SJSA1 (cell line): Measurements from ENCODE around the gene GPX6. TPM values are rescaled to one million over a fixed set of nuclear protein-coding genes. Genes with fewer than 3 reads are reported as not detected.
"Not testable (repeated sequence)": the region's sequence is repeated elsewhere in the genome, so short reads cannot be mapped to it uniquely, and the experiment has no call there.

Experiments used
- DNase-seq, 2 experiments: peaks; one replicate each; pipeline ENCODE4 v3.0.0-alpha.2; 2015 to 2020; ENCODE audit warnings: low spot score in 2 of 2, low read depth in 1 of 2
- H3K27ac ChIP-seq: fragments of 250-450 bp; sonication (Bioruptor Pico); 2 replicates; pipeline ENCODE4 v1.5.1; 2020; ENCODE audit warnings: mild to moderate bottlenecking, moderate library complexity
- H3K27me3 ChIP-seq: fragments of 250-450 bp; sonication (Bioruptor Pico); replicated peaks from 2 replicates; pipeline ENCODE4 v1.5.1; 2020; ENCODE audit warnings: mild to moderate bottlenecking, moderate library complexity
- H3K36me3 ChIP-seq: fragments of 250-450 bp; sonication (Bioruptor Pico); 2 replicates; pipeline ENCODE4 v1.5.1; 2020; ENCODE audit warnings: mild to moderate bottlenecking
- H3K4me1 ChIP-seq: fragments of 250-450 bp; sonication (Bioruptor Pico); replicated peaks from 2 replicates; pipeline ENCODE4 v1.6.1; 2021; ENCODE audit warnings: mild to moderate bottlenecking
- H3K4me3 ChIP-seq: fragments of 250-450 bp; sonication (Bioruptor Pico); 2 replicates; pipeline ENCODE4 v1.5.1; 2020; ENCODE audit warnings: mild to moderate bottlenecking
- H3K9me3 ChIP-seq: fragments of 250-450 bp; sonication (Bioruptor Pico); replicated peaks from 2 replicates; pipeline ENCODE4 v1.5.1; 2020; ENCODE audit warnings: mild to moderate bottlenecking
- total RNA-seq: library from RNA; depleted of rRNA; stranded (reverse); fragments of >200 nt; shearing (Covaris generic); gene quantifications from 2 replicates; pipeline ENCODE4 v1.2.3, GENCODE V29; 2014

GPX6 gene
- total RNA-seq, 1 experiment from 2014 or later, result not detected

- Histone ChIP-seq H3K27ac (no peak overlapping the region), H3K27me3 (peaks cover 7% of the 10 kb centered on the region; the same call in 1 of the 2 replicates), H3K9me3 (no peaks in the 10 kb centered on the region), H3K36me3 (no peaks in the 10 kb centered on the region), H3K4me3 (no peak overlapping the region), H3K4me1 (no peaks in the 10 kb centered on the region)
- DNase-seq, result no peak
Observed at GRCh38 chr6:28537509-28538140, 22.0 kb upstream of the GPX6 start.

- H3K27ac ChIP-seq, result no peak overlapping the region
- no peaks in the 10 kb centered on the region for H3K9me3 ChIP-seq
- no peaks in the 10 kb centered on the region for H3K36me3 ChIP-seq
- no peak overlapping the region for H3K4me3 ChIP-seq
- no peaks in the 10 kb centered on the region for H3K4me1 ChIP-seq
- no peak for DNase-seq
- peaks cover 7% of the 10 kb centered on the region; the same call in 1 of the 2 replicates for H3K27me3 ChIP-seq
Observed at GRCh38 chr6:28537065-28537464, 21.5 kb upstream of the GPX6 start.

GRCh38 chr6:28534875-28535274 is 19.3 kb upstream of the GPX6 start:
- H3K27me3 ChIP-seq, result peaks cover 7% of the 10 kb centered on the region; the same call in 1 of the 2 replicates
- H3K9me3 ChIP-seq, result no peaks in the 10 kb centered on the region
- H3K27ac ChIP-seq, result no peak overlapping the region
- no peaks in the 10 kb centered on the region for H3K36me3 ChIP-seq
- no peak for DNase-seq
- no peak overlapping the region for H3K4me3 ChIP-seq
- H3K4me1 ChIP-seq, result no peaks in the 10 kb centered on the region

- H3K27me3 ChIP-seq, result peaks cover 7% of the 10 kb centered on the region; the same call in 1 of the 2 replicates
- H3K27ac ChIP-seq, result no peak overlapping the region
- H3K4me3 ChIP-seq, result no peak overlapping the region
- DNase-seq, result no peak
- H3K4me1 ChIP-seq, result no peaks in the 10 kb centered on the region
- no peaks in the 10 kb centered on the region for H3K36me3 ChIP-seq
- no peaks in the 10 kb centered on the region for H3K9me3 ChIP-seq
Observed at GRCh38 chr6:28534306-28534705, 18.7 kb upstream of the GPX6 start.

- DNase-seq, result no peak
- H3K4me3 ChIP-seq, result no peak overlapping the region
- H3K27me3 ChIP-seq, result peaks cover 2% of the 10 kb centered on the region; the same call in 1 of the 2 replicates
- no peak overlapping the region for H3K27ac ChIP-seq
- no peaks in the 10 kb centered on the region for H3K9me3 ChIP-seq
- H3K36me3 ChIP-seq, result no peaks in the 10 kb centered on the region
- no peaks in the 10 kb centered on the region for H3K4me1 ChIP-seq
Observed at GRCh38 chr6:28531479-28532128, 16.0 kb upstream of the GPX6 start.

- no peaks in the 10 kb centered on the region for H3K9me3 ChIP-seq
- H3K36me3 ChIP-seq, result no peaks in the 10 kb centered on the region
- H3K27me3 ChIP-seq, result no peaks in the 10 kb centered on the region
- no peak overlapping the region for H3K4me3 ChIP-seq
- no peaks in the 10 kb centered on the region for H3K4me1 ChIP-seq
- H3K27ac ChIP-seq, result no peak overlapping the region
- DNase-seq, result no peak
Observed at GRCh38 chr6:28530777-28531176, 15.2 kb upstream of the GPX6 start.

- DNase-seq, result no peak
- no peaks in the 10 kb centered on the region for H3K36me3 ChIP-seq
Observed at GRCh38 chr6:28525496-28526039, 10.0 kb upstream of the GPX6 start, which contains the start of gene GPX5. GPX5 (plus strand) TSS chr6:28525881; CDS start chr6:28526014, 133 bp downstream.

GRCh38 chr6:28523241-28523622 is 7.6 kb upstream of the GPX6 start:
- Histone ChIP-seq H3K27ac (no peak overlapping the region), H3K4me3 (no peak overlapping the region), H3K36me3 (no peaks in the 10 kb centered on the region)

More at GRCh38 chr6:28525496-28526039, 10.0 kb upstream of the GPX6 start, which contains the start of gene GPX5:
- no peak within 1 kb of the TSS for H3K27ac ChIP-seq
- H3K4me1 ChIP-seq, result no peaks in the 10 kb centered on the region
- H3K4me3 ChIP-seq, result no peak within 1 kb of the TSS
- H3K27me3 ChIP-seq, result peaks cover 15% of the 10 kb centered on the region
- H3K9me3 ChIP-seq, result no peaks in the 10 kb centered on the region

GRCh38 chr6:28522594-28523240 is 7.1 kb upstream of the GPX6 start:
- no peak for DNase-seq
- Histone ChIP-seq H3K4me3 (no peak overlapping the region), H3K9me3 (no peaks in the 10 kb centered on the region)

More at GRCh38 chr6:28523241-28523622, 7.6 kb upstream of the GPX6 start:
- Histone ChIP-seq H3K27me3 (peaks cover 22% of the 10 kb centered on the region), H3K4me1 (no peaks in the 10 kb centered on the region), H3K9me3 (no peaks in the 10 kb centered on the region)
- no peak for DNase-seq

GRCh38 chr6:28517964-28518363 is 2.4 kb upstream of the GPX6 start:
- DNase-seq, result no peak
- Histone ChIP-seq H3K4me1 (no peaks in the 10 kb centered on the region), H3K27me3 (peaks cover 17% of the 10 kb centered on the region), H3K9me3 (no peaks in the 10 kb centered on the region), H3K4me3 (no peak overlapping the region), H3K27ac (no peak overlapping the region), H3K36me3 (no peaks in the 10 kb centered on the region)

More at GRCh38 chr6:28522594-28523240, 7.1 kb upstream of the GPX6 start:
- no peaks in the 10 kb centered on the region for H3K36me3 ChIP-seq
- no peaks in the 10 kb centered on the region for H3K4me1 ChIP-seq
- peaks cover 22% of the 10 kb centered on the region for H3K27me3 ChIP-seq
- H3K27ac ChIP-seq, result no peak overlapping the region

GRCh38 chr6:28512387-28512786 is 3.2 kb downstream of the GPX6 start:
- not testable (repeated sequence) for H3K4me3 ChIP-seq, DNase-seq, H3K27me3 ChIP-seq, H3K4me1 ChIP-seq, H3K27ac ChIP-seq, H3K36me3 ChIP-seq, H3K9me3 ChIP-seq

GRCh38 chr6:28511628-28512300 is 3.8 kb downstream of the GPX6 start:
- no peaks in the 10 kb centered on the region for H3K4me1 ChIP-seq

GRCh38 chr6:28506807-28507475 is 8.7 kb downstream of the GPX6 start:
- Histone ChIP-seq H3K4me1 (no peaks in the 10 kb centered on the region), H3K36me3 (no peaks in the 10 kb centered on the region), H3K4me3 (no peak overlapping the region), H3K9me3 (0 out of 2 replicates have a peak, but pooled peaks cover 3% of the 10 kb centered on the region), H3K27ac (no peak overlapping the region), H3K27me3 (no peaks in the 10 kb centered on the region; the same call in 1 of the 2 replicates)
- no peak for DNase-seq

More at GRCh38 chr6:28511628-28512300, 3.8 kb downstream of the GPX6 start:
- H3K9me3 ChIP-seq, result 0 out of 2 replicates have a peak, but pooled peaks cover 3% of the 10 kb centered on the region
- no peaks in the 10 kb centered on the region for H3K36me3 ChIP-seq
- H3K27ac ChIP-seq, result no peak overlapping the region
- DNase-seq, result no peak
- no peak overlapping the region for H3K4me3 ChIP-seq
- H3K27me3 ChIP-seq, result no peaks in the 10 kb centered on the region
